Stimulated activated CD8-positive, alpha-beta memory T cell treated with anti-CD3 and anti-CD28 coated beads, Interleukin-7, amount 100 ng/mL, for 4 hours (primary cell): ENCODE data around the gene SGTB.
"Not testable (repeated sequence)": the region's sequence is repeated elsewhere in the genome, so short reads cannot be mapped to it uniquely, and the experiment has no call there.

Experiments used
- DNase-seq, 2 donors: peaks; one replicate each; pipeline ENCODE4 v3.0.0-alpha.2; 2020; ENCODE audit warnings: low read depth in 2 of 2

The SGTB gene

DNA sequence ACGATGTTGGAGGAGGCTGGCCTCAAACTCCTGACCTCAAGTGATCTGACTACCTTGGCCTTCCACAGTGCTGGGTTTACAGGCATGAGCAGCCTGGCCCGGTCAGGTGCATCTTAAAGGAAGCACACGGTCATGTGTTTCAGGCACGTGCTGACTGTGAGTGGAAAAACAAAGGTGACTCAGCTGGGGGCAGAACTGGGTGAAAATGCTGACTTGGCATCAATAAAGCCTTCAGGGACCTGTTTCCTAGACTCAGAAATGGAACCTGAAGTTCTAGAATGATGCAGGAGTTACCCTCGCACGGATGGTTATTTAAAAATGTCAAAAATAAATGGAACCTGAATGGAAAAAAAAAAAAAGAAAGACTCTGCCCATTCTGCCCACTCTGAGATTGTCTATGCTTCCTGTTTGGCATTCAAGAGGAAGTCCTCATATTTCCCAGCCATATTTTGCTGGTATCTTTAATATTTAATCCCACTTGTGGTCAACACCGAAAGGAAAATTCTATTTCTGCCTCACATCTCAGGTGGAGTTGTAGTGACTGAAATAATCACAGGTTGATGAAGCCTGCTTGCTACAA, 12.4 kb upstream of the SGTB start:
- not testable (repeated sequence) for DNase-seq

DNA sequence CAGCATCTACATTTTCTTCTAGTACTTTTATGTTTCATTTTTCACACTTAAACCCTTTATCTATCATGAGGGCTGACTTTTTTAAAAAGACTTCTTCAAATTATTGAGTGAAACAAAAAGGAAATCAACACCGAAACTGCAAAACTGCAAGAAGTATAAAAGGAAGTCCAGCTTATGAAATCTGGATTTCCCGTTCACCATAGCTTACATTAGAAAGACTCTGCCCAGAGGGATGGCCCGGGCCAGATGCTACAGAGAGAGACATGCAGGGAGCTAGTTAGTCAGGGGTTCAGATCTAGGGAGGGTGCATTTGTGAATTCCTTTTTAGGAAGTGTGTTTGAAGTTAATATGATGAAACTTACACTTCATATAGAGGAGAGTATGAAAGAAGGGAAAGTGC, 10.1 kb upstream of the SGTB start:
- not testable (repeated sequence) for DNase-seq

DNA sequence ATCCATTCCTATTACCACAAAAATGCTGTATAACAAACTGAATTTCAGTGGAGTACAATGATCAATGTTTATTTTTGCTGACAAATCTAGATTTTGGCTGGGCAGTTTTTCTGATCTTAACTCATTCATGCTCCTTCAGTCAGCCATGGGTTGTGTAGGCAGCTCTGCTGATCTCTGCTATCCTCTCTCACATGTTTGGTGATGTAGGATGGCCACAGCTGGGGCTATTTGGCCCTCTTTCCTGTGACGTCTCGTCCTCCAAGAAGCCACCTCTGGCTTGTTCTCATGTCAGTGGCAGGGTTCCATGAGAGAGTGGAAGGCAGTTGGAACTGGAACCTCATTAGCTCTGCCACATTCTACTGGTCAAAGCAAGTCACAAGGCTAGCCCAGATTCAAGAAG, 9.0 kb upstream of the SGTB start:
- no peak for DNase-seq

DNA sequence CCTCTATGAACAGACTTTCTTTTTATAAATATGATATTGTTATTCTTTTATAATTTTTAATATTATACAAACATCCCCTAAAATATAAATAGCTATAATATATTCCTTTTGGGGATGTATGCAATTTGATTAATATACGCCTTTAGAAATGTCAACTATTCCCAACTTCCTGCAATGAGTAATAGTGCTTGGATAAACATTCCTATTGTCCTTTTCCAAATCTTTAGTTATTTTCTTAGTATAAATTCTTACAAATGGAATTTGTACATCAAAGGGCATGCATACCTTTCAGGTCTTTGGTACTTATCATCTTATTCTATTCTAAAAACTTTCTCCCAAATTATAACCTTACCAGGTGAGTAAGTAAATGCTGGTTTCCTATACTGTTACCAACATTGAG, 6.3 kb upstream of the SGTB start:
- no peak for DNase-seq

DNA sequence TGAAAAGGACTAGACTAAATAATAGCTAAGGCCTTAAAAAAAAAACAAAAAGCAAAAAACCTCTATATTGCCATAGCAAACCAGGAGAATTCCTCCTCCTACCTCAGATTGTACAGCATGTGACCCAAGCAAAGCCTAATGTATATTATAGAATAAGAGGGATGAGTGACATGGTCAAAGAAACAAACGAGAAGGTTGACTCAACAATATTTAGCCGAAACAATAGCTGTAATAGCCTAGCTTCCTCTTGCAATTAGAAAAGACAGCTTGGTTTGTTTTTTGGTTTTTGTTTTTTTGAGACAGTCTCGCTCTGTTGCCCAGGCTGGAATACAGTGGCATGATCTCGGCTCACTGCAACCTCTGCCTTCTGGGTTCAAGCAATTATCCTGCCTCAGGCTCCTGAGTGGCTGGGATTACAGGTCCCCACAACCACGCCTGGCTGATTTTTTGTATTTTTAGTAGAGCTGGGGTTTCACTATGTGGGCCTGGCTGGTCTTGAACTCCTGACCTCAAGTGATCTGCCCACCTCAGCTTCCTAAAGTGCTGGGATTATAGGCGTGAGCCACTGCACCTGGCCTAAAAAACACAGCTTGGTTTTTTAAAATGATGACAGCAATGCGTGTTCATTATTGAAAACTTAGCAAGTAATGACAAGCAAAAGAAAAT, 5.7 kb upstream of the SGTB start:
- no peak for DNase-seq

DNA sequence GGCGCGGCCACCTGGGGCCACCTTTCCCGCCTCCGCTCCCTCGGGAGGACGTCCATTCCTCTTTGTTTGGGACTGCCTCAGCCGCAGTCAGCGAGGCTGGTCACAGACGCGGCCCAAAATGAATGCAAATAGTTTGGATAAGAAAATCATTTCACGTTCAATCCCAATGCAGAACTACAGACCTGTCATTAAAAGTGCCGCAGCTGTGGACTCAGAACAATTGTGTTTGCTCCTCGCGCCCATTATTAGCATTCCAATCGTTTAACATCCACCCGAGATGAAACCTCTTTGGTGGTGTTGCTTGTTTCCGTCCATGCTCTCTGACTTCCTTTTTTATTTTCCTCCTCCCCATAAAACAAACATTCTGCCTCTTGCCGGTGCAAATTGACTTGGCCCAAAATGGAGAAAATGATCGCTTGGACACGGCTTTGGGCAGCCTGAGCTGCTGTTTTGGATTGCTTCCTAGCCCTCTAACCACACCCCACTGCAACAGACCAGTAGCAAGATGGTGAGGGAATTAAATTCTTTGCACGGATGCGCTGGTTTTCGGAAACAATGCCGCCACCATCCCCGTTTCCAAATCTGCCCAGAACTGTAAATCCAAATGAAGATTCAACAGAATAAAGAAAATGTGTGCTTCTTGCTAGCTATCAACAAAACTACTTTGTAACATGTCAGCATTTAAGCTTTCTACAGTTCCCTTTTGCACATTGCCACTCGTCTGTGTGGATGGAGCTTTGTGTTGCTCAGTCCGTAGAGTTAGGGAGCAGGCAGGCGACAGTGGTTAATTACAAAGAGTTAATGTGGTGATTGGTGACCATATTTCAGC, 880 bp upstream of the SGTB start:
- DNase-seq: no peak

DNA sequence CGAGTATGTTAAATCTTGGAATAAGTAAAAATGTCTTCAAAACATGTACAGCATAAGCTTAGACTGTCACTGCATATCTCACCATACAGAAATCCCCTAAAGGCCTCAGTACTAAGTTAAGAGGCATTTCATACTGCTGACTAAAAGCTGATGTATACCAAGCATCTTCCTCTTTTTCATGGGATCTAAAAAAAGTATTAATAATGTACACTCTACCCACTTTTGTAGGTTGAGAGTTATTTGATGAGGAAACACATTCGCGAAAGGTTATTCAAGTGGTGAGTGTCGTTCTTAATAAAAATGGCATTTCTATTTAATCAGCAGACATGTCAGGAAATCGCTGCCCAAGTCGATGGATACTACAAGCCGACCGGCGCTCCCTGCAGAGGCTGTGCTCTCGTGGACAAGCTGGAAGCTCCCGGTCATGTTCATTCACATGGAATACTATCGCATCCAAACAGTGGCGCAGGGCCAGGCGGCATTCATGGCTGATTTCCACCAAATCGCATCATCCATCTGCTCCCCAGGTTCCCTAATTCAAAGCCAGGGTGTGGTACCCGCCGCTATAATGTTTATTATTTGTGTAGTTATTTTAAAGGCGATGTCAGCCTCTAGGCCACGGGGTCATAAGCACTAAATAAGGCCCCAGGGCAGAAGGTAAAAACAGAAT, 724 bp downstream of the SGTB start:
- no peak for DNase-seq

DNA sequence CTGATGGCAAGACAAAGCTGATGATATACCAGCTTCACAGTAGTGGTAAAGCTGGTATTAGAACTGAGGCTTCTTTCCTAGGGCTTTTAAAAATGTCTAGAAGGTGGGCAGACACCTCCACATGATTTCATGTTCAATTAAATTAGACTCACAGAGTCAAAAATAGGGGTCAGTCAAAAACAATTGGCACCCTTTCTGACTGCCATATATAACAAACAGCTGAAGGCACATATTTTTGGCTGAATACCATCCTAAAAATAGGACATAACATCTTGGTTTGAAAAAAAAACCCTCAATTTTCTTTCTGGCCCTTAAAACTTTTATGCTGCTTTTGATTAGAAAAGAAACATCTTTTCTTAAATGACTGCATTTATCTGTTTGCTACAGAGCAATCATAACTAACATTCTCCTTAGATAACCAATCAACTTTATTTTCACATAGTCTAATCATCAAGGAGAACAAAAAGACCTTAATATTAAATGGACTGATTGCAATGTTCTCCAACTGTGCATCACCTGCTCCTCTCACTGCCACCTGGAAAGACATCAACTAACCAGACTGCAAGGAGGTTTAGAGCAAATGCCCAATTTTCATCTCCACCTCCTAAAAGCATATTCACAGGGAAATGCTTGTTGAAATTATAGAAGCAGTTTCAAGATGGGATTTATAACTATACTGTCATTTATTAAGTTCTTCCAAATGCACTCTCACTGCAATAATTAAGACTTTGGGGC, 3.2 kb downstream of the SGTB start:
- no peak for DNase-seq

DNA sequence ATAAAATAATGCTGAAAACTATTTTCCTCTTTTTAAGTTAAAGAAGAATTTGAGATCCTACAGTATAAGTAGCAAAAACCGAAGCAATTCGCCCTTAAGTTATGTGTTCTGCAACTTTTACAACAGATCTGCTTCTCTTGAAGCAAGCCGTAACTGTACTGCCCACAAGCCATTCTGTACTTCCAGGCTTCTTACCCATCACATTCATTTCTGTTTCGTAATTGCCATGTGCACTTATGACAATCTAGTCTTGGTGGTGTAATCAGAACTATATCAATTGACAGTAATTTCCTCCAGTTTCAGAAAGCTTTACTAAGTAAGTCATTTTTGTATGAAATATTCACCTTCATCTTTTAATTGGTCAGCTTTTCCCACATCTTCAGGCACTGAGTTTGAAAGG, 13.8 kb downstream of the SGTB start:
- no peak for DNase-seq

DNA sequence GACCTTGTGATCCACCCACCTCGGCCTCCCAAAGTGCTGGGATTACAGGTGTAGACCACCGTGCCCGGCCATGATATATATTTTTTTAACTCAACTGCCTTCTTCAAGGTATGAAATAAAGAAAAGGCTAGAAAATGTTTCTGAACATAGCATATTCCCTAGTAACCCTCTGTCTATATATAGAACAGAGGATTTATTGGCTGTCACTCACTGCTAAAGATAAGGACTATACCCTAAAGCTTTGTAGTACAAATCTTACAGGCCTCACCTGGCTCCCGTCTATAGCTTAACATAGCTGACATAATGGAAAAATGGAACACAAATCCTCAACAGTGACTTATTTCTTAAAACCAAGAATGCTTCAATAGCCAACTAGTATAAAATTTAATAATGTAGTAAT, 14.2 kb downstream of the SGTB start:
- no peak for DNase-seq

DNA sequence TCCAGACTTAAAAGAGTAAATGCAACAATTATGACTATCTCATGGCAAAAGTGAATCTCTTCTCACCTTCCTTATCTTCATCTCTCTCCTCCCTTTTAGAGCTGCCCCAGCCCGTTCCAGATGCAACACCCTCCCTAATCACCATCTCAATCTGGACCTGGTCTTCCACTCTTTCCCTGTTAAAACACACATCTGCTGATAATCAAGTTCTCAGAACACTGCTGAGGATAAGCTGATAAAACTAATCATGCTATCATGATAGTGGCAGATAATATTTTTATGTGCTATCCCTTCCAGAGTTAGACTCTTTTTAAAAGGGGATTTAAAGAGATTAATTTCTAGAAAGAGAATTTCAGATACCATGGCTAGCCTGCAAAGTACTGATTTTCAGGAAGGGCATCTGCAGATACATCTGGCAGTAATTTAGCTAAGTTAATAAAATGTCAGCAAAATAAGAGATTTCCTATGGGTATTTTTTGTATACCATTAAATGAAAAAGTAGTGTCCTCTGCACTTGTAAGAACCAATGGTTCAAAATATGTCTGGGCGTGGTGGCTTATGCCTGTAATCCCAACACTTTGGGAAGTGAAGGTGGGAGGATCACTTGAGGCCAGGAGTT, 17.2 kb downstream of the SGTB start:
- no peak for DNase-seq

DNA sequence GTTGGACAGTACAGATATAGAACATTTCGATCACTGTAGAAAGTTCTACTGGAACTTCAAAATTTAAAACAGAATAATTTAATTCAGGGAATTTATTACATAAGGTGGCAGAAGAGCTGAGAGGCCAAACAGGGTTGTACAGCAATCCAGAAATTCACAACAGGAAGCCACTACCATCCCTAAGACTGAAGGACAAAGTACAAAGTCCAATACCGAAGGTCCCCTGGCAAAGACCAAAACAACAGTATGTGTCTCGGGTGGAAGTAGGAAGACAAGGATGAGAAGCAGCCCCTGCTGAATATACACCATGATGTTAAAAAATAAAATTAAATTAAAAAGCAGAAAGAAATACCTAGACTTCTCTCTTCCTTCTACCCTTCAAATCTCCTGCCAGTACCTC, 19.9 kb downstream of the SGTB start:
- DNase-seq: no peak

DNA sequence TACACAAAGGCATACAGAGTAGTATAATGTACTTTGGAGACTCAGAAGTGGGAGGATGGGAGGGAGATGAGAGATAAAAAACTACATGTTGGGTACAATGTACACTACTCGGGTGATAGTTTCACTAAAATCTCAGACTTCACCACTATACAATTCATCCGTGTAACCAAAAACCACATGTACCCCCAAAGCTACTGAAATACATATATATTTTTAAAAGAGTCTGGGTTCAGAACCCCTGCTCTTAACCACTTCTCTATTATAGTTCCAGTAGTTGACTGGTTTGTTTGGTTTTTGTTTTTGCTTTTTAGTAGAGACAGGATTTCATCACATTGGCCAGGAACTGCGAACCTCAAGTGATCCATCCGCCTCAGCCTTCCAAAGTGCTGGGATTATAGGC, 22.6 kb downstream of the SGTB start:
- DNase-seq: no peak

DNA sequence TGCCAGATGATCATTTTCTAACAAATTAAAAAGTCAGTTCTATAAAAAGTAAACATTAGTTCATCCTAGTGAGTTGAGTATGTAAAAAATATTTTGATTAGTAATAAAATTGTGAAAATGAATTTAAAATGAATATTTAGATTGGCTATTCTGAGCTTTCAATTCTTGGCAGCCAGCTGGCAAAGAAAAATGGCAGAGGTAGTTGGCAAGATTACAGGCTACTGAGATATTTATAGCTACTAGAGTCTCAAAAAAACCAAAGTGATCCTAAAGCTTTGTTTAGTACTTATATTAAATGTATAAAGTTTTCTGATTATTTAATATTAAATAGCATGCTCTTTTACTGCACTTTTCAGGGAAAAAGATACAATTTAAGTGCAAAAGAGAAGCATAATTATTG, 25.0 kb downstream of the SGTB start:
- DNase-seq: no peak

DNA sequence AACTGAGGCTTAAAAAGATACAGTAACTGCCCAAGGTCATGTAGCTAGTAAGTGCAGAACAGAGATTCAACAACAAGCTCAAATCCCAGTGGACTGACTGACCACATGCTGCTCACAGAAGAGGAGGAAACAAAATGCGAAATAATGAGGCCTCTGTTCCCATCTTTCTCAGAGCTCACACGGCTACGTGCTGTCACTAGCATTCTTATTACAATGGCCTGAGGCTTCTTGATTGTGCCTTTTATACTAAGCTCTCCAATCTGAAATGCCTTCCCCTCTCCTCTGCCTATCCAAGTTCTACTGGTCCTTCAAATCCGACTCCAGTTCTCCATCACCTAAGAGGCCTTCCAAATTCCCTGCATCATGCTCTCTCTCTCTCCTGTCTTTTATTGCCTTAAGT, 26.0 kb downstream of the SGTB start:
- DNase-seq: no peak

DNA sequence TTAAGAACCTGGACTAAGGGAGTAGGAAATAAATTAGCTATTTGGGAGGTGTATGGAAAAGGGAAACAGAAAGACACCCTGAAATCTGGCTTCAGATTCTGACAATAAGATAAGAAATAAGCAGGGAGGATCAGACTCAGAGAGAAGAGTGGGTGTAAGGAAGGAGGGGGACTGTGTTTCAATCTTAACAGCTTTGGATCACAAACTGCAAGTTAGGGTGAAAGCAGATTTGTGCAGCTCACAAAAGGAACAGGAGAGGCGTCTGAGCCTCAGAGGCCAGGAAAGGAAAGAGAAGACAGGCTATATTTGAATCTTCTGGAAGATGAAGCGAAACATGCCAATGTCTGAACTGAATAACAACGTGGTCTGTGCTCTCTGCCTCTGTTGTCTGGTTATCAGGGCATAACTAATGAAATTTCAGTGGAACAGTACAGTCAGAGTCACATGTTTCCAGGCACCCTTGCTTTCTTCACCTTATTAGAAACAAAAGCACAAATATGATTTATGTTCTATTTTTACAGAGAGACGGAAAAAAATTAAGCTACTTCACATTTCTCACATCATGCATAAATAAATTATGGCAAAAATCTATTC, 26.6 kb downstream of the SGTB start:
- no peak for DNase-seq

DNA sequence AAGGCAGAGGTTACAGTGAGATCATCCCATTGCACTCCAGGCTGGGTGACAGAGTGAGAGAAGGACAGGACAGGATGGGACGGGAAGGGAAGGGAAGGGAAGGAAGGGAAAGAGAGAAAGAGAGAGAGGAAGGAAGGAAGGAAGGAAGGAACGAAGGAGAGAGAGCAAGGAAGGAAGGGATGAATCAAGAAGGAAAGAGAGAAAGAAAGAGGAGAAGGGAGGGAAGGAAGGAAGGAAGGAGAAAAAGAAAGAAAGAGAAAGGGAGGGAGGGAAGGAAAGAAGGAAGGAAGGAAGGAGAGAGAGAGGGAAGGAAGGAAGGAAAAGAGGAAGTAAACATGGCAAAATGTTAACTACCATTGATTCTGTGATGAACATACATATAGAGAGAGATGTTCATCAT, 28.8 kb downstream of the SGTB start:
- DNase-seq: no peak

DNA sequence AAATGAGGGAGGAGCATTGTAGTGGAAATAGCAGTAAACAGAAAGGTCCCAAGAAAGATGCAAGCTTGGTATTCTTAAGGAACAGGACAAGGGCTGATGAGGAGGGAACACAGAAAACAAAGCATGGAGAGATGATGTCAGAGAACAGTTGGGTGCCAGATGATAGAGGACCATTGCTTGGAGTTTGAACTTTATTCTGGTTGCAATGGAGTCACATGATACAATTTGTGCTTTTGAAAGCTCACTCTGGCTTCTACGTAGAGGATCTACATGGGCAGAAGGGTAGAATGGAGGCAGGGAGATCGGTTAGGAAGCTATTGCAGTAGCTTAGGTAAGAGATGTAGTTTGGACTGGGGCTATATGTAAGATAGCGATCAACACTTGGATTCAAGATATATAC, 39.8 kb downstream of the SGTB start:
- no peak for DNase-seq

DNA sequence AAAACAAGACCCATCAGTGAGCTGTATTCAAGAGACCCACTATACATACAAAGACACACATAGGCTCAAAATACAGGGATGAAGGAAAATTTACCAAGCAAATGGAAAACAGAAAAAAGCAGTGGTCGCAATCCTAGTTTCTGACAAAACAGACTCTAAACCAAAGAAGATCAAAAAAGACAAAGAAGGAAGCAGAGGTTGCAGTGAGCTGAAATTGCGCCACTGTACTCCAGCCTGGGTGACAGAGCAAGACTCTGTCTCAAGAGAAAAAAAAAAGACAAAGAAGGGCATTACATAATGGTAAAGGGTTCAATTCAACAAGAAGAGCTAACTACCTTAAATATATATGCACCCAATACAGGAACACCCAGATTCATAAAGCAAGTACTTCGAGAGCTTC, 45.9 kb downstream of the SGTB start:
- not testable (repeated sequence) for DNase-seq

DNA sequence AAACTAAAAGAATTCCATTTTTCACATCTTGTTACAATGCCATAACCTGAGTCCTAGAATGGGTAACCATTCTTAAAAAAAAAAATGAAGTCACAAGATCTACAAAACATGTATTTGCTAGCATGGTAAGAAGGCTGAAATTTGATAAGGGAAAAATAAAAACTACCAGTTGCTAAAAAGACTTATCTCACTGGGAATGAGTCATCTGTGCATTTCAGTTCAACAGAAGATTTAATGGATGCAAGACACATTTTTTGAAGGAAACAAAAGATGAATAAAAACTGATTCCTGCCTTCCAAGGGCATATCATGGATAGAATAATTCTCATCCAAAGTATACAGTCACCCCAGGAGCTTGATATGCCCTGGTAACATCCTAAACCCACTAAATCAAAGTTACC, 47.2 kb downstream of the SGTB start:
- no peak for DNase-seq

DNA sequence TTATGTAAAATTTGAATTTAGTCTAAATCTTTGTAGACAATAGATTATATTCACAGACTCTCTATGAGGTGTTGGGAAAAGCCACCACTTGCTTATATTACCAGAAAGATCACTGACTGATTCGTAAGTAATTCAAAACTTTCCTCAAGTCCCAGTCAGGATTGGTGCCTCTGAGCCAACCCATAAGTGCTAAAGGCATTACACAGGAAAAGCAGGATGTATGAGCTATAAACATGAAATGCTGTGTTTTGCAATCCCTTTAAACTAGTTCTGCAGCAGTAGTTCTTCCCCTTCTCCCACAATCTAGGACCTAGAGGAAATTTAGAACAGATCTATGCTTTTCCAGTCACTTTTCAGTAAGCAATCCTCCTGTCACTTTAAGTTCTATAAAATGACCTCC, 49.1 kb downstream of the SGTB start:
- no peak for DNase-seq
